ENCODE results near the gene IGF2BP3. TPM values are rescaled to one million over a fixed set of nuclear protein-coding genes. Genes with fewer than 3 reads are reported as not detected.
A peak's percentile ranks its signal among the peaks of the same experiment; 100 is the strongest.
"Not testable (repeated sequence)": the region's sequence is repeated elsewhere in the genome, so short reads cannot be mapped to it uniquely, and the experiment has no call there.

Gene IGF2BP3
- total RNA-seq = 1.2 TPM
- long read RNA-seq = 0 reads

DNA sequence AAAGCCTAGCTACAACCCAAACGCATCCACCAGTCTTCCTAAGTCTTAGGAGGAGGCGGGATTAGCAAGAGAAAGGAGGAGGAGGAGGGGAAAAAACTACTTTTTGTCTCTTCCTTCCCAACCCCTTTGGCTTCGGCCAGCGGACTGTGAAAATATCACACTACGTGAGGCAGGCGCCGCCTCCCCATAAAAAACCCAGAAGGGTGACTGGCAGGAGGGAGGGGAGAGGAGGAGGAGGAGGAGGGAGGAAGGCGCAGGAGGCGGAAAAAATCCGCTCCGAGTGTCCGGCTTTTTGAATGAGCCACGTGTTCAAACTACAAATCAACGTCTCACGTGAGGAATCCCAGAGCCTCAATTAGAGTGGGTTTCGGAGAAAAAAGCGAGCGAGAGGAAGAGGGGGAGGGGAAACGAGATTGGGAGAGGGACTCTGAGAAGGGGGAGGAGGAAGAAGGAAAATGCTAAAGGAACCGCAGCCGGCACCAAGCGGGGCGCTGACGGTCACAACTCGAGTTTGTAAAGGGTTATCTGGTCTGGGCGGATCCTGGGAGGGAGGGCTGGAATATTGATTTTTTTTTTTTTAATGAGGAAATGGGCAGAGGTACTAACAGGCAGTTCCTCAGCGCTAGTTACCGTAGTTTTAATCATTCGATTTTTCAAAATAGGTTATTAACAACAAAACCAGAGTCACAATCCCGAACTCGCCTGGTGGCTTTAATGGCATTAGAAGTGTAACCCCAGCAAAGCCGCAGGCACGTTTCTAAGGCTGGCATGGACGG, at the start of gene IGF2BP3:
TSS of gene IGF2BP3 (minus strand) at position 162 of the 776 bp plus-strand sequence. CDS start 381 bp downstream, outside the sequence.
- DNase-seq (ENCODE audit: low spot score) = no peak

DNA sequence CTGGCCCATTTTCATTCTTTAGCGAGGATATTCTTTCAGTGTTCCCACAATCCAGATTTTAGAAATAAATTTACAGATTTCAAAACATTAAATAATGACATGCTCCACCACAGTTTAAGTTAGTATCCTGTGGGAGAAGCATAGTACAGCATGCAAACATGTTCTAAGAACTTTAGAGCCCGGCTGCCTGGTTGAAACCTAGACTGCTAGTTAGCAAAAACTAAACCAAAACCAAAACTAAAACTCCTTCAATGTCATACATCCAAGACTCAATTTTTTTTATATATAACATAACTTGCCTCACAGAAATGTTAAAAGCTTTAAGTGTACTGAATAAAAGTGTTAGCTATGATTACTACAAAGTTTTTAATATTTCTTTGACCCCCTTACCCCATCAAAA, 44.5 kb upstream of the IGF2BP3 start:
- DNase-seq (ENCODE audit: low spot score) = no peak

DNA sequence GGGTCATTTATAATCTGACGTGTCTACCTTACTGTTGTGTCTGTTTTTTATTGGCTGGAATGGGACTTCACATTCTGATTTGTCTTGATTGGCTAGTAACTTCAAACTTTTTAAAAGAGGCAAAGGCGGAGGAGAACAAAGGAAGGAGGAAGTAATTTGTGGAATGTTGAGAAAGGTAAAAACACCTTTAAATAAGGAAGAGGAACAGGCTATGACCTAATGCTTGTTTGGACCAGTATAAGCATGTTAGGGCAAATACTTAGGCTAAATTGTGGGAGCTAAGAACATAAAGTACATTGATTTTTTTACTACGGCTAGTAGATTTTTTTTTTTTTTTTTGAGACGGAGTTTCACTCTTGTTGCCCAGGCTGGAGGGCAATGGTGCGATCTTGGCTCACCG, 43.5 kb upstream of the IGF2BP3 start:
- DNase-seq (ENCODE audit: low spot score) = not testable (repeated sequence)

GRCh38 chr7:23494009-23494408, 23.7 kb upstream of the IGF2BP3 start:
- no peak for DNase-seq (ENCODE audit: low spot score)

GRCh38 chr7:23491502-23491901, 21.2 kb upstream of the IGF2BP3 start:
- no peak for DNase-seq (ENCODE audit: low spot score)

GRCh38 chr7:23490357-23491135, 20.3 kb upstream of the IGF2BP3 start:
- DNase-seq (ENCODE audit: low spot score) = no peak

DNA sequence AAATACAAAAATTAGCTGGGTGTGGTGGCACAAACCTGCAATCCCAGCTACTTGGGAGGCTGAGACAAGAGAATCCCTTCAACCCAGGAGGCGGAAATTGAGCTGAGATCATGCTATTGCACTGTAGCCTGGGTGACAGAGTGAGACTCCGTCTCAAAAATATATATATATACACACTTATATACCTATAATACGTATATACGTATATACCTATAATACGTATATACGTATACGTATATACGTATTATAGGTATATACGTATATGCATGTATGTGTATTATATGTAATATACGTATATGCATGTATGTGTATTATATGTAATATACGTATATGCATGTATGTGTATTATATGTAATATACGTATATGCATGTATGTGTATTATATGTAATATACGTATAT, 18.4 kb upstream of the IGF2BP3 start:
- not testable (repeated sequence) for DNase-seq (ENCODE audit: low spot score)

DNA sequence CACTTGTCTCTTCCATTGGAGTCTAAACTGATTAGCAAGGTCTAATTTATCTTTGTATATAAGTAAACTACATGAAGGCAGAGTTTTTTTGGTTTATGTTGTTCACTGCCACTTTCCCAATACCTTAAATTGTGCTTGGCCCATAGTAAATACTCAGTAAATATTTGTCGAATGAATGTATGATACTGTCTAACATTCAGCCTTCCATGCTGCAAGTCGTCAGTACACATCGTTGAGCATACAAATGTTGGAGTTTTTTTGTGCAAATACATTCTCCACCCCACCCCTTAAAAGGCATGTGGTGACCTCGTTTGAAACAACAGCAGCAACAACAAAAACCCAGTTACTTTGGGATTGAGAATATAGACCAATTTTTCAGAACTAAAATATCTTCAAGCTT, 17.4 kb upstream of the IGF2BP3 start:
- no peak for DNase-seq (ENCODE audit: low spot score)

- no peak for DNase-seq (ENCODE audit: low spot score)
Measured at GRCh38 chr7:23486002-23486773, 15.9 kb upstream of the IGF2BP3 start.

GRCh38 chr7:23482686-23483085, 12.4 kb upstream of the IGF2BP3 start:
- DNase-seq (ENCODE audit: low spot score) = no peak

- DNase-seq (ENCODE audit: low spot score) = no peak
Measured at GRCh38 chr7:23477962-23478866, 7.9 kb upstream of the IGF2BP3 start.

DNA sequence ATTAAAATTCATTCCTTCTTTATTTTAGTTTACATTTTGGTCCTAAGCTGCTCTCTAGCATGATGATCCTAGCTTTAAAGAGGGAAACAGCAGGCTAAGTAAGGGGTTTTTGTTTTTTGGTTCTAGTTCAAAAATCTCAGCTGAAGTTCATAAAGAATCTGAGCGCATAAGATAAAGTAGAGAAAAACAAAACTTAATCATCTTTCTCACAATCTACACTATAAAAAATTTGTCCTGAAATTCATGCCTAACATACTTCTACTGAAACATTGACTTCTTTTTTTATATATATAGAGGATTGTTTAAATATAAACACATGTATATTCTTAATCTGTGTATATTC, 6.8 kb upstream of the IGF2BP3 start:
- no peak for DNase-seq (ENCODE audit: low spot score)

DNA sequence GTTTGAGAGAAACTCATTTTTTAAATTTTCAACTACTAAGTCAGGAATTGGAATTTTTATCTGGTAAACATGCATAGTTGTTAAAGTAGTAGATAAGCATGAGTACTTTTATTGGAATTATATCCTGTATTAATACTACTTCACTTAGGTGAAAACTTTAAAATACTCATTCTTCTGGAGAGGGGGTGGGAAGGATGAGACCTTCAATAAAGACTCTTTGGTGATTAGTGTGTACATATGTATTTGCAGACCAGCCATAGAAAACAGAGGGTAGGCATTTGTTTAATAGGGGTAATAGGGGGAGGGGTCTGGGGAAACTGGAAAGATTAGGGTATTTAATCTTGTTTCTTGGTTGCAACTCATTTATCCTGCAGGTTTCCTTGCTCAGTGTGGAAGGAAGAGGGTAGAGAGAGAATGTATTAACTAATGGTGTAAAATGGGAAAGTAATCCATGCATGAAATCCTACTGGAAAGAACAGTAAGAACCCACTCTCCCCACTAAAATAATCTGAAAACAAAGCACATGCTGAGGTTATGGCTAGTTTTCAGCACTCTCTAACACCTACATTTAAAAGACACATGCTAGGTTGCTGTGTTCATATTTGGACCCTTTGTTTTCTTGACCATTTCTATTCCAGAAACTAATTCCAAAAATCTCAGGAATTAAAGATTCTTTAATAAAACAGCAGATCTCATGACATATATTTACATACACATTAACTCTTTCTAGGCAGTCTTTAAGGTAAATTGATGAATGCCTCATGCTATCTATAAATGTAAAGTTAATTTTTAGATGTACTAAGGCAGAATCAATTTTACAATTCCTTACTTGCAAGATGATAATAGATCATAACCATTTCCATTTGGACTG, 6.2 kb upstream of the IGF2BP3 start:
- no peak for DNase-seq (ENCODE audit: low spot score)

GRCh38 chr7:23475576-23475839, 5.2 kb upstream of the IGF2BP3 start:
- DNase-seq (ENCODE audit: low spot score) = no peak

- DNase-seq (ENCODE audit: low spot score) = no peak
Measured at GRCh38 chr7:23474829-23475575, 4.7 kb upstream of the IGF2BP3 start.

GRCh38 chr7:23474094-23474828, 4.0 kb upstream of the IGF2BP3 start:
- peak; percentile 94 for DNase-seq (ENCODE audit: low spot score)

DNA sequence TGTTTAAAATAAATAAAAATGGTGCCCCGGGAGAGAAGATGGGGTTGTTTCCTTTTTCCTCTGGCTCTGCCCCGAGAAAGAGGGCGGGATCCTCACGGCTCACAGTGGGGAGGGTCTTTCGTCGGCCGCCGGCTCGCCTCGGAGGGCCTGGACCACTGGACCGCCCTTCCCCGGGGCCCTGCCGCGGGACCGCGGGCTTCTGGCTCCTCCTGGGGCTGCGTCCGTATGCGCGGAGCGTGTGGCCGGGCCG, 3.5 kb upstream of the IGF2BP3 start:
- no peak for DNase-seq (ENCODE audit: low spot score)

- no peak for DNase-seq (ENCODE audit: low spot score)
Measured at GRCh38 chr7:23472956-23473843, 2.9 kb upstream of the IGF2BP3 start.

Data from mesenteric fat pad (tissue), 1 donor.